Endothelial cell (in vitro differentiated cells): ENCODE measurements around the gene SHISAL2A. TPM values are rescaled to one million over a fixed set of nuclear protein-coding genes. Genes with fewer than 3 reads are reported as not detected.

ENCODE experiments used
- DNase-seq: peaks from one replicate; pipeline ENCODE4 v3.0.0; 2021; ENCODE audit warnings: low spot score
- H3K27ac Mint-ChIP-seq: one replicate; pipeline ENCODE4 v1.8.0; 2021; ENCODE audit warnings: mixed read lengths, inconsistent platforms; ENCODE audit not compliant: unreplicated experiment
- H3K27me3 Mint-ChIP-seq: one replicate; pipeline ENCODE4 v1.8.0; 2021; ENCODE audit warnings: mild to moderate bottlenecking, moderate library complexity, mixed read lengths, inconsistent platforms; ENCODE audit not compliant: unreplicated experiment
- H3K36me3 Mint-ChIP-seq: one replicate; pipeline ENCODE4 v1.8.0; 2021; ENCODE audit warnings: mild to moderate bottlenecking, low read depth, mixed read lengths, inconsistent platforms; ENCODE audit not compliant: unreplicated experiment
- H3K4me1 Mint-ChIP-seq: one replicate; pipeline ENCODE4 v1.8.0; 2021; ENCODE audit warnings: mild to moderate bottlenecking, mixed read lengths, inconsistent platforms; ENCODE audit not compliant: unreplicated experiment
- H3K4me3 Mint-ChIP-seq: one replicate; pipeline ENCODE4 v1.8.0; 2021; ENCODE audit warnings: mild to moderate bottlenecking, mixed read lengths, inconsistent platforms; ENCODE audit not compliant: unreplicated experiment
- H3K9me3 Mint-ChIP-seq: one replicate; pipeline ENCODE4 v1.8.0; 2021; ENCODE audit warnings: mixed read lengths, inconsistent platforms; ENCODE audit not compliant: unreplicated experiment
- CTCF ChIP-seq: fragments of 200-600 bp; sonication (generic); IDR thresholded peaks from one replicate; pipeline ENCODE4 v1.5.0; 2021; ENCODE audit warnings: antibody characterized with exemption; ENCODE audit not compliant: unreplicated experiment
- total RNA-seq: library from RNA; stranded (reverse); fragmentation: NEBNext Ultra II Directional; extraction: Animal tissue kit (Norgen Biotek cat#: 25700); gene quantifications from one replicate; pipeline ENCODE4 v1.2.1, GENCODE V29; 2021; ENCODE audit not compliant: unreplicated experiment

SHISAL2A gene
- total RNA-seq, 1 donor from 2014 or later = not detected

DNA sequence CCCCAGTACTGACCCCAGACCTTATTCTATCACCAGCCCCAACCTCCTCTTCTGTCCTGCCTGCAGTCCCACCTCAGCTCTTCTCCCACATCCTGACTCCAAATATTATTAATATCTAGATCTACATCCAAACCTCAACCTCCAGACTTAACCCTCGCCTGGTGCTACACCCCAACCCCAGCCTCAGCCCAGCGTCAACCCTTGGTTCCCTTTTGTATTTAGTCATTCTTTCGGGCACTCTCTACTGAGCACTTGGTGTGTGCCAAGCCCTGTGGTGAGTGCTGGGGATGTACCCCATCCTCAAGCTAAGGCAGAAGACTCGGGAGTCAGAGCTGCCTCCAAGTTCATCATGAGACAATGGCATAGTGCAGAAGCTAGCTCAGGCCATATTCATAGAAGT, 1.1 kb downstream of the SHISAL2A start:
- H3K36me3 Mint-ChIP-seq = peaks cover 7% of the 10 kb centered on the region
- TF ChIP-seq CTCF = no peak
- peak overlapping the region; percentile 48 for H3K27ac Mint-ChIP-seq
- peaks cover 10% of the 10 kb centered on the region for H3K4me1 Mint-ChIP-seq
- DNase-seq = no peak
- H3K4me3 Mint-ChIP-seq = peak overlapping the region; percentile 86
- peaks cover 13% of the 10 kb centered on the region for H3K27me3 Mint-ChIP-seq
- H3K9me3 Mint-ChIP-seq = no peaks in the 10 kb centered on the region

DNA sequence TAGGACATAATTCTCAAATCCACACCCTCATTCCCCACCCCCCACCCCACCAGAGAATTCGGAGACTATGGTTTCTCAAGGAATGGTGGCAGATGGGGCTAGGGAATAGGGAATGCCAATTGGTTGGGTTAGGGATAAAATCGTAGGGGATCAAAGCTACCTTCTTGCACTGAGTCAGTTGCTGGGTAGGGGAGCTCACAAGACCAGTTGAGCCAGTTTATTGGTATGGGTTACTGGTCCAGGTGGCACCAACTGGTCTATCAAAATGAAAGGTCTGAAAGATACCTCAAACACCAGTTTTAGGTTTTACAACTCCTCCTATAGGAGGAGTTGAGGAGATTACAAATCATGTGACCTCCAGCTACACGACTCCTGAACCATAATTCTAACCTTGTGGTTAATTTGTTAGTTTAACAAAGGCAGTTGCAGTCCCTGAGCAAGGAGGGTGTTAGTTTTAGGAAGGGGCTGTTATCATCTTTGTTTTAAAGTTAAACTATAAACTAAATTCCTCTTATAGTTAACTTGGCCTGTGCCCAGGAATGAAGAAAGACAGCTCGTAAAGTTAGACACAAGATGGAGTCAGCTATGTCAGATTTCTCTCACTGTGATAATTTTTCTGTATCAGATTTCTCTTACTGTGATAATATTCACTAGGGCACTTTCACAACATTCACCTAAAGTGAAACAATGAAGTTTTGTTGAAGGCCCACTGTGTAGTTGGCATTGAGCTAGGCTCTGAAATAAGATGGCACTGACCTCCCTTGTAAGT, 2.5 kb downstream of the SHISAL2A start:
- no peak for TF ChIP-seq CTCF
- no peak overlapping the region for H3K4me3 Mint-ChIP-seq
- peaks cover 13% of the 10 kb centered on the region for H3K27me3 Mint-ChIP-seq
- H3K4me1 Mint-ChIP-seq = peaks cover 10% of the 10 kb centered on the region
- no peak for DNase-seq
- no peaks in the 10 kb centered on the region for H3K9me3 Mint-ChIP-seq
- H3K36me3 Mint-ChIP-seq = peaks cover 7% of the 10 kb centered on the region
- H3K27ac Mint-ChIP-seq = no peak overlapping the region

DNA sequence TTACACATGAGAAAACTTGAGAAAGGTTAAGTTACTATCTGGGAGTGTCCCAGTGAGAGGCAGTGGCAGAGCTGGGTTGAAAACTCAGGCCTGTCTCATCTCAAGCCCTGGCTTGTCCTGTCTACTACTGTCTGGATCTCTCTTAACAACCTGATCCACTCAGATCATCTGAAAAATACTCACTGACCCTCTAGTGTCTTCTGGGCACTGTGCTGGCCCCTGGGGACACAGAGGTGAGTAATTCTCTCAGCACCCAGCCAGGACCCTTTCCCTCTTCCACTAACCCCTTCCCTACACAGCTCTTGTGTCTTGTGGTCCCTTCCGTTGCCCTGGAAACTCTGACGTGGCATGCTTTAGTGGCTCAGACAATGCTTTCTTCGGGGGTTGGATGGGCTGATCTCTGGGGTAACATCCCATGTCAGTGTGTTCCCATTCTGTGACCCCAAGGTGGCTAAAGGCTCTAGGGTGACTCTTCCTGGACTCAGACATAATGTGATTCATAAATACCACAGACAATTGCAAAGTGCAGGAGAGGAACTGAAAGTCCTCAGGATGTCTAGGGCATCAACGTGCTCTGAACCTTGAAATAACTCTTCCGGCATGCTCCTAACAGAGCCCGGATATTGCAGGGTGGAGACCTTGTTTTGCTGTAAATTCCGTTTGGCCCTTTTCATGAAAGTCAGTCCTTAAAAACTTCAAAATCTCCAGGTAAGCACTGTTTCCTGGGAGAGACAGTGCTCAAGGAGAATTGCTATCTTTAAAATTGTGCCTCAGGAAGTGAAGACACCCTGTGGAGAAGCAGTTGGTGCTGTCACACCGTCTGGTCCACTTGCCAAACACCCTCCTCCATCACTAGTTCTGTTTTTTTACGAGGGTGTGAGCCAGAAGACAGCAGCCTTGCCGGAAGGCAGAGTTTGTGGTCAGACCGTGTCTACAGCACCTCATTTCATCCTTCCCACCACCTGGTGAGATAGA, 4.0 kb downstream of the SHISAL2A start:
- peaks cover 7% of the 10 kb centered on the region for H3K36me3 Mint-ChIP-seq
- no peak for TF ChIP-seq CTCF
- H3K9me3 Mint-ChIP-seq = no peaks in the 10 kb centered on the region
- H3K4me3 Mint-ChIP-seq = no peak overlapping the region
- H3K27me3 Mint-ChIP-seq = peaks cover 13% of the 10 kb centered on the region
- H3K4me1 Mint-ChIP-seq = peaks cover 12% of the 10 kb centered on the region
- no peak overlapping the region for H3K27ac Mint-ChIP-seq
- no peak for DNase-seq

DNA sequence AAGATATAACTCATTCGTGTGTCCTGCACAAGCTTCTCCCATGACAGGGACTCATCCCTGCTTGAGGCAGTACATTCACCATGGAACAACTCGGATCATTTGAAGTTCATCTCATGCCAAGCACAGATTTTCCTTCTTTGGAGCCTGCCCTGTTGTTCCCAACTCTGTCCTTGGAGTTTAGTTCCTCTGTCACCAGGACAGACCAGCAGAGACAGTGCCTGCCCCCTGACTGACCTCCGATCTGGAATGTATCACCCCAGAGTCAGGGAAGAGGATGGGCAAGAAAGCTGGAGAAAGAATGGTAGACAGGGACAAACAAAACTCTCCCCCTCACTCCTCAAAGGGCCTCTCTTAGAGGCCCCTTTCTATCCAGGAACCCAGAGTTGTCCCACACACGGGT, 5.0 kb downstream of the SHISAL2A start:
- H3K27ac Mint-ChIP-seq = no peak overlapping the region
- no peak overlapping the region for H3K4me3 Mint-ChIP-seq
- H3K36me3 Mint-ChIP-seq = peaks cover 7% of the 10 kb centered on the region
- peaks cover 13% of the 10 kb centered on the region for H3K27me3 Mint-ChIP-seq
- H3K4me1 Mint-ChIP-seq = peaks cover 12% of the 10 kb centered on the region
- DNase-seq = no peak
- H3K9me3 Mint-ChIP-seq = no peaks in the 10 kb centered on the region
- no peak for TF ChIP-seq CTCF
